HL-60 (cell line): ENCODE data around the gene ABCC8.

ENCODE experiments used
- DNase-seq, 2 experiments: peaks; one replicate each; pipeline ENCODE4 v3.0.0-alpha.2; 2010 to 2020; ENCODE audit warnings: low read depth in 1 of 2, low spot score in 1 of 2
- H3K27ac ChIP-seq: fragments of 250-450 bp; sonication (Bioruptor Pico); replicated peaks from 2 replicates; pipeline ENCODE4 v1.5.1; 2020; ENCODE audit warnings: mild to moderate bottlenecking, moderate library complexity
- H3K27me3 ChIP-seq: fragments of 250-450 bp; sonication (Bioruptor Pico); 2 replicates; pipeline ENCODE4 v1.5.1; 2021; ENCODE audit warnings: mild to moderate bottlenecking, moderate library complexity; ENCODE audit not compliant: insufficient read depth, poor library complexity, severe bottlenecking
- H3K4me3 ChIP-seq: replicated peaks from 2 replicates; pipeline ENCODE4 v1.5.1; 2011; ENCODE audit warnings: mild to moderate bottlenecking, control low read depth, low read length; ENCODE audit not compliant: insufficient read depth
- GABPA ChIP-seq: IDR thresholded peaks from 2 replicates; pipeline ENCODE4 v1.6.1; 2012; ENCODE audit warnings: low read depth
- POLR2AphosphoS5 ChIP-seq: IDR thresholded peaks from 2 replicates; pipeline ENCODE4 v1.6.1; 2012; ENCODE audit warnings: low read depth
- SPI1 ChIP-seq: IDR thresholded peaks from 2 replicates; pipeline ENCODE4 v1.6.1; 2012; ENCODE audit warnings: low read depth, mild to moderate bottlenecking, borderline replicate concordance
- TF ChIP-seq, protein P1 (sequence below): IDR thresholded peaks from one replicate; pipeline ENCODE4 v1.5.1; 2011; ENCODE audit warnings: low read length, control low read depth, inconsistent platforms; ENCODE audit not compliant: insufficient read depth
- TF ChIP-seq, protein P2 (sequence below): IDR thresholded peaks from 2 replicates; pipeline ENCODE4 v1.6.1; 2012; ENCODE audit warnings: low read depth; ENCODE audit not compliant: insufficient replicate concordance

ABCC8 gene

GRCh38 chr11:17463546-17464174 lies 13.0 kb downstream of the ABCC8 start:
- TF ChIP-seq, protein P1, sequence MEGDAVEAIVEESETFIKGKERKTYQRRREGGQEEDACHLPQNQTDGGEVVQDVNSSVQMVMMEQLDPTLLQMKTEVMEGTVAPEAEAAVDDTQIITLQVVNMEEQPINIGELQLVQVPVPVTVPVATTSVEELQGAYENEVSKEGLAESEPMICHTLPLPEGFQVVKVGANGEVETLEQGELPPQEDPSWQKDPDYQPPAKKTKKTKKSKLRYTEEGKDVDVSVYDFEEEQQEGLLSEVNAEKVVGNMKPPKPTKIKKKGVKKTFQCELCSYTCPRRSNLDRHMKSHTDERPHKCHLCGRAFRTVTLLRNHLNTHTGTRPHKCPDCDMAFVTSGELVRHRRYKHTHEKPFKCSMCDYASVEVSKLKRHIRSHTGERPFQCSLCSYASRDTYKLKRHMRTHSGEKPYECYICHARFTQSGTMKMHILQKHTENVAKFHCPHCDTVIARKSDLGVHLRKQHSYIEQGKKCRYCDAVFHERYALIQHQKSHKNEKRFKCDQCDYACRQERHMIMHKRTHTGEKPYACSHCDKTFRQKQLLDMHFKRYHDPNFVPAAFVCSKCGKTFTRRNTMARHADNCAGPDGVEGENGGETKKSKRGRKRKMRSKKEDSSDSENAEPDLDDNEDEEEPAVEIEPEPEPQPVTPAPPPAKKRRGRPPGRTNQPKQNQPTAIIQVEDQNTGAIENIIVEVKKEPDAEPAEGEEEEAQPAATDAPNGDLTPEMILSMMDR: no peak
- TF ChIP-seq POLR2AphosphoS5 (no peak), GABPA (no peak), SPI1 (no peak)
- TF ChIP-seq, protein P2, sequence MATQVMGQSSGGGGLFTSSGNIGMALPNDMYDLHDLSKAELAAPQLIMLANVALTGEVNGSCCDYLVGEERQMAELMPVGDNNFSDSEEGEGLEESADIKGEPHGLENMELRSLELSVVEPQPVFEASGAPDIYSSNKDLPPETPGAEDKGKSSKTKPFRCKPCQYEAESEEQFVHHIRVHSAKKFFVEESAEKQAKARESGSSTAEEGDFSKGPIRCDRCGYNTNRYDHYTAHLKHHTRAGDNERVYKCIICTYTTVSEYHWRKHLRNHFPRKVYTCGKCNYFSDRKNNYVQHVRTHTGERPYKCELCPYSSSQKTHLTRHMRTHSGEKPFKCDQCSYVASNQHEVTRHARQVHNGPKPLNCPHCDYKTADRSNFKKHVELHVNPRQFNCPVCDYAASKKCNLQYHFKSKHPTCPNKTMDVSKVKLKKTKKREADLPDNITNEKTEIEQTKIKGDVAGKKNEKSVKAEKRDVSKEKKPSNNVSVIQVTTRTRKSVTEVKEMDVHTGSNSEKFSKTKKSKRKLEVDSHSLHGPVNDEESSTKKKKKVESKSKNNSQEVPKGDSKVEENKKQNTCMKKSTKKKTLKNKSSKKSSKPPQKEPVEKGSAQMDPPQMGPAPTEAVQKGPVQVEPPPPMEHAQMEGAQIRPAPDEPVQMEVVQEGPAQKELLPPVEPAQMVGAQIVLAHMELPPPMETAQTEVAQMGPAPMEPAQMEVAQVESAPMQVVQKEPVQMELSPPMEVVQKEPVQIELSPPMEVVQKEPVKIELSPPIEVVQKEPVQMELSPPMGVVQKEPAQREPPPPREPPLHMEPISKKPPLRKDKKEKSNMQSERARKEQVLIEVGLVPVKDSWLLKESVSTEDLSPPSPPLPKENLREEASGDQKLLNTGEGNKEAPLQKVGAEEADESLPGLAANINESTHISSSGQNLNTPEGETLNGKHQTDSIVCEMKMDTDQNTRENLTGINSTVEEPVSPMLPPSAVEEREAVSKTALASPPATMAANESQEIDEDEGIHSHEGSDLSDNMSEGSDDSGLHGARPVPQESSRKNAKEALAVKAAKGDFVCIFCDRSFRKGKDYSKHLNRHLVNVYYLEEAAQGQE: no peak
- no peak for DNase-seq
- no peak overlapping the region for H3K4me3 ChIP-seq
- H3K27me3 ChIP-seq: peaks cover 6% of the 10 kb centered on the region
- no peak overlapping the region for H3K27ac ChIP-seq

DNA sequence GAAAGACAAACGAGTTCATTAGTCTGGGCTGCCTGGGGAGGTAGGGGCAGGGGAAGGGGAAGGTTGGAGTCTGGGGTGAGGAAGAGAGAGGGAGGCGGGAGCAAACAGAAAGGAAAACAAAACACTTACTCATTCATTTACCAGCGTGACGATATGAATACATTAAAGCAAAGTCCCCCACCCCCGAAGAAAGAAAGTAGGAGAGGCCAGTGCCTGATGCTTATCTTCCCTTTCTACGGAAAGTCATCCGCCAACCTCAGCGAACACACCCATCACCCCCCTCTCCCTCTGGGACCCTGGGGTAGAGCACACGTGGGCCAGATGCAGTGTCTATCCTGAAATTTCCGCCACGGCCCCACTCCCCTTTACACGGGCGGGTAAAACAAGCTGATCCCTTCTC lies 13.7 kb downstream of the ABCC8 start:
- no peak for TF ChIP-seq POLR2AphosphoS5
- no peak for TF ChIP-seq GABPA
- TF ChIP-seq, protein P1: no peak
- no peak for TF ChIP-seq SPI1
- TF ChIP-seq, protein P2: no peak
- H3K27me3 ChIP-seq: peaks cover 6% of the 10 kb centered on the region
- no peak for DNase-seq

GRCh38 chr11:17460406-17460805 lies 16.2 kb downstream of the ABCC8 start:
- no peak overlapping the region for H3K4me3 ChIP-seq
- TF ChIP-seq GABPA: no peak
- TF ChIP-seq, protein P1: no peak
- no peak for TF ChIP-seq SPI1
- TF ChIP-seq, protein P2: no peak
- no peak for TF ChIP-seq POLR2AphosphoS5

More for the DNA sequence above, 13.7 kb downstream of the ABCC8 start:
- Histone ChIP-seq H3K4me3 (no peak overlapping the region), H3K27ac (no peak overlapping the region)

More at GRCh38 chr11:17460406-17460805, 16.2 kb downstream of the ABCC8 start:
- Histone ChIP-seq H3K27ac (no peak overlapping the region), H3K27me3 (peaks cover 6% of the 10 kb centered on the region)
- DNase-seq: no peak
